NCI-H446 (cell line): Measurements from ENCODE around the gene SMTN.
"Not testable (repeated sequence)": the region's sequence is repeated elsewhere in the genome, so short reads cannot be mapped to it uniquely, and the experiment has no call there.

Source experiments
- DNase-seq, 2 experiments: peaks; one replicate each; lab custom pipeline; 2025; lab: John Stamatoyannopoulos, UW

The SMTN gene

DNA sequence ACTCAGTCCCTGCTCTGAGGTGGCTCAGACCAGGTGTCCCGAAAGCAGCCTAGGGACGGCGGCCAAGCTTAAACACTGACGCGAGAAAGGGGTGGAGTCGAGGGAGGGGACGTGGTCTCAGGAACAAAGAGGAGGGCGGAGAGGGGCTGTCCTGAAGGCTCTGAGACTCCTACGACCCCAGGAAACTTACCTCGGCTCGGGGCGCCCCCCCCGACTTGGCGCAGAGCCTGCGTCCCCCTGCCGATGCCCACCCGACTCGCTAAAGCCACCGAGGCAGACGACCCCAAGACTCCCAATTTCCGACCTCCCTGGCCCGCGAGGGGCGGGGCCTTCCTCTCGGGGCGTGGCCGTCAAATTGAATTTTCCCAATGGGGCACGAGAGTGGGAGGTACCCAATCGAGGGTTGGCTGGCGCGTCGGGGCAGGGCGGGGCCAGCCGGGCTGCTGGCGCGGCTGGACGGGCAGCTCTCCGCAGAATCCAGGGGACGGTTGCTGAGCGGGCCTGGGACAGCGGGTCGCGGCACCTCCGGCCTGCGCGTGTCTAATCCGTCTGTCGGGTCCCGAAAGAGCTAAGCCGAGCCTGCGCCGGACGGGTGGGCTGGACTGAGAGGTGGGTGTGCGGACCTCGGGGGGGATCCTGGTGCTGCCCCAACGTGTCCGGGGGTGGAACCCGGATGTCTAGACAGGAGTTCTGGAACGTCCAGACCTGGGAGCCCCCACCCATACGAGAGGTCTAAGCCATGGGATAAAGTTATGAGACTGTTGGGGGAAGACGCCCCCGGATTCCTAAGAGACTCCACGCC, at the start of gene SMTN:
Gene SMTN (plus strand): TSS at position 471 of the 802 bp plus-strand sequence. CDS start 1,941 bp downstream, outside the sequence.
- DNase-seq: peak; percentile 85 to 96

DNA sequence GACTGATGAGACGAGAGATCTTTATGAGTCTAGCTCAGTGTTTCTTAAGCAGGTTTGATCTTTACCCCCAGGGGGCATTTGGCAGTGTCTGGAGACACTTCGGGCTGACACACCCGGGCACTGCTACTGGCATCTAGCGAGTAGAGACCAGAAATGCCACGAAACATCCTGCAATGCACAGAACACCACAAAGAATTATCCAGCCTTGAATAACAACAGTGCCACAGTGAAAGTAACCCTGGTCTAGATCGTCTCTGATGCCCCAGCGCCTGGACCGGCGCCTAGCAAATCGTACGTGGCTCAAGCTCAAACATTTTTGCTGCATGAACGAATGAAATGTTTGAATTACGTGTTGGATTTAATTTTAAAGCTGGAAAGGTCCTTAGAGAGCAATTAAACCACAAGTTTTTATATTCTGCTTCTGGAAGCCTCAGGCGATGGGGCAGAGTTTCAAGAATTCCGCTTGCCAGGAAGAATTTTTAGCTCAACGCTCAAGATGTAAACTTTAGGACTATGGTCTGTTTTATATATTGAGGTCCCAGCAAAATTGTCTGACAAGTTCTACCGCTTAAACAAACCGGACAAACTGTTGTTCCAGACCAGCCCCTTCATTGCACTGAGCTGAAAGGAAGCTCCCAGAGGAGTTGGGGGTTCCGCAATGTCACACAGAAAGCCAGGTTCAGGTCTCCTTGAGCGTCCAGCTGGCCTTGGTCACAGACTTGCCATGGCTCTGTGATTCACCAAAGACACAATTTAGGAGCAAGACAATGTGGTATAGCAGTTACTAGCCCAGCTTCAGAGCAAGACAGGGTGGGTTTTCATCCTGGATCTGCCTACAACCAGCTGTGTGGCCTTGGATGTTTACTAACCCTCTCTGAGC, 44.2 kb upstream of the SMTN start:
- DNase-seq: peak in 1 of 2 experiments; percentile 55

DNA sequence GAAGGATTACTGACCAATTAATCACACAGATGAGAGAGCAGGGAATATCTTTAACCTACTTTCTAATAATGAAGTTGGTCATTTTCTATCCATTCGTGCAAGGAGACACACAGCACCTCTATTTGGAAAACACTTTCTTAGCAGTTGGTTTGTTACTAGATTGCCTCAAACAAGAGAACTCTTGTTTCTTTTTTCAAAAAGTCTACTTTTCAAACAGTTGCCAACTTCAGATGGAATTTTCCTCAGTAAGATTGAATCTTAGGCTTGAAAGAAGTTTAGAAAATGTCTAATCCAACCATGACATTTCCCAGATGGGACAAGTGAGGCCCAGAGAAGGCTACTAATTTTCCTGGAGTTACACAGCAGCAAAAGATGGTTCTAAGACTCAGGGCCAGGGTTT, 42.4 kb upstream of the SMTN start:
- DNase-seq: no peak

GRCh38 chr22:31039393-31039792, 41.7 kb upstream of the SMTN start:
- DNase-seq: no peak

- no peak for DNase-seq
These were observed 40.3 kb upstream of the SMTN start for GRCh38 chr22:31040542-31041398.

DNA sequence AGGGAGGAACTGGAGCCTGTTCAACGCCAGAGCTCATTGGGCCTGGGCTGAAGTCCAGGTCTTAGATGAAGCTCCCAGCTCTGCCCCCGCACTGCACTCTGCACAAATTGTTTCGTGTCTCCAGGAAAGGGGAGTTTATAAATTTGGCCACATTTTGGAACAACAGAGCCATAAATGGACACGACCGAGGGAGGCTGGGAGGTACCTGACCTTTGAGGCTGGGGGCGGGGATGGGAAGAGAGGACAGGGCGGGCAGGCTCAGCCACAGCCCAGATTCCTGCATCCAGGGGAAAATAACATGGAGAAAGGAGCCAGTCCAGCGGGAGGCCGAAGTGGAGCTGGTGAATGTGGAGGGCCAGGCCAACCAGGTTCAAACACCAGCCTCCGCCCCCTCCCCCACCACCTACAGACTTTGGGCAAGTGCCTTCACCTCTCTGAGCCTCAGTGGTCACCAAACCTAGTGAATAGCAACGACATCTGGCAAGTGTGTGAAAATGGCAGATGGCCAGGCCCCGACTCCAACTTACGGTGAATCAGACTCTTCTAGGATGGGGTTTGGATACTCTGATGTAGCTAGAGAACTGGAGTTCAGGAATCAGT, 36.8 kb upstream of the SMTN start:
- peak; percentile 20 to 81 for DNase-seq

DNA sequence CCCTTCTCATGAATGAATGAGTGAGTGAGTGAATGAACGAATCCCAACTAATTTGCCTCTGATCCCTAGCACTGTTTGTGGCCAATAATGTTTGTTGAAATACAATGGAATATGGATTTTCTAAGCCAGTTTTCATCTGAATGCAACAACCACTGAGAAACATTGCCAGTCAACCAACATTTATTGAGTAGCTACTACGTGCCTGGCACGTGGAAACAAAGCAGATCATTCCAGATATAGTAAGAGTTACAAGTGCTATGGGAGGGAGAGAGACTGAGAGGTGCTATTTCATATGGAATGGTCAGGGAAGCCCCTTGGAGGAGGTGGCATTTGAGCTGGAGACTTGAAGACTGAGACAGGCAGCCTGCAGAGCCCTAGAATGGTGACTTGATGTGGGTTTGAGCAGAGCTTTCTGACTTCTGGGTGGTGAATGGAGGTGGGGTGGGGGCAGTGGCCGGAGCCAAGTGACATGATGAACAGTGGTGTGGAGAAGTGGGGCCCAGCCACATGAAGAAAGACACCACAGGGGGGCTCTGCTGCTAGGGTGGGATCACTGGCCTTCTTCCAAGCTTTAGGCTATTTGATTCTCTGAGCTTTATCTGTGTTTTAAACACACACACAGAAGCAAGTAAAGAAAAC, 35.1 kb upstream of the SMTN start:
- DNase-seq: no peak

- no peak for DNase-seq
These were observed 34.4 kb upstream of the SMTN start for GRCh38 chr22:31046539-31047226.

DNA sequence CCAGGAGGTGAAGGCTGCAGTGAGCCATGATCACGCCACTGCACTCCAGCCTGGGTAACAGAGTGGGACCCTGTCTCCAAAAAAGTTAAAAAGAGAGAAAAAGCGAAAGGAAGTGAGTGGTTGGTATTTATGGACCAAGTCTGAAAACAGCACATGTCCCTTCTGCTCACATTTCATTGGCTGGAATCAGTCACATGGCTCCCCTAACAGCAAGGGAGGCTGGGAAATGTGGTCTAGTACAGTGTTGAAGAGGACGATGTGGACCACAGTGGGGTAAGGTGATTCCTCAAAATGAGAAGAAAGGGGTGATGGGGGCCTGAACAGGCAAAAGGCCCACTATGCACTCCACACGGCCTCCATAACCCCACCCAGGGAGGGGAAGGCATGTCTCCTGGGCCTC, 32.5 kb upstream of the SMTN start:
- no peak for DNase-seq

DNA sequence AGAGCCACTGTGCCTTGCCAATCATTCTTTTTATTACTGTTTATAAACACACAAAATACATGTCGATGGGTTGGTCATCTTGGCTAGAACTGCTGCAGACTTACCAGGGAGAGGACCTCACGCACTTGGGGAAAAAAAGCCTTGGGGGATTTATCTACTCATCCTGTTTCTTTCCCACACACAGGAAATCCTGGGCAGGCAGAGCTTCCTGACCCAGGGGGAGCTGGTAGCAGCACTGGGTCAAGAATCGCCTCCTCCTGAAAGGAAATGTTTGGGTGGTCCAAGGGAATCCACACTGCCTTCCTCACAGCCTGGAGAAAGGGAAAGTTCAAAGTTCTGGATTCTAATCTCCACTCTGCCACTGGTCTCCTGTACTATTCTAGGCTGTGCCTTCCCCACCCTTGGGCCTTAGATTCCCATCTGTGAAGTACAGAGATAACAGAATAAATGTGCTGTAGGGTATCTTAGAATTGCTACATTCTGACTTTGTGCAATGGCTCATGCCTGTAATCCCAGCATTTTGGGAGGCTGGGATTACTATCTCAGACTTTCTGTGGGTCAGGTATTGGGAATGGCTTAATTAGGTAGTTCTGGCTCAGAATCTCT, 31.2 kb upstream of the SMTN start:
- DNase-seq: no peak

DNA sequence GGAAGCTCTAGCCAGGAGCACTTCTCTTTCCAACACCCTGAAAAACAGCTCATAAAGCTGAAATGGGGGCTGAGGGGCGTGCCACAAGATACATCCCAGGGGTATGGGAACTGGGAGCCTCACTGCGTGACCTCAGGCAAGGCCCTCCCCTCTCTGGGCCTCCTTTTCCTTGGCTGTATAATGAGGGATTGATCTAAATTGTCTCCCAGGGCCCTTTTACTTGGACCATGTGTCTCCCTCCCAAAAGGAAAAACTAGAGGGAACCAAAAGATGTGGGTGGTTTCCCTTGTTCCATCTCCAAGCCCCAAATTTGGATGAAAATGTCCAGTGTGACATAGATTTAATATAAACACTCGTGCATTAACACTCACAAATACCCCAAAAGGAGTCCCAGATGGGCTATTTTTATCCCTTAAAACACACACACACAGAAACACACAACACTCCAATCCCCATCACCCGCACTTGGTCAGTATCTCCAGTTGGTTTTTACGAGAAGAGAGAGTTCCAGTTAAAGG, 25.9 kb upstream of the SMTN start:
- DNase-seq: no peak

DNA sequence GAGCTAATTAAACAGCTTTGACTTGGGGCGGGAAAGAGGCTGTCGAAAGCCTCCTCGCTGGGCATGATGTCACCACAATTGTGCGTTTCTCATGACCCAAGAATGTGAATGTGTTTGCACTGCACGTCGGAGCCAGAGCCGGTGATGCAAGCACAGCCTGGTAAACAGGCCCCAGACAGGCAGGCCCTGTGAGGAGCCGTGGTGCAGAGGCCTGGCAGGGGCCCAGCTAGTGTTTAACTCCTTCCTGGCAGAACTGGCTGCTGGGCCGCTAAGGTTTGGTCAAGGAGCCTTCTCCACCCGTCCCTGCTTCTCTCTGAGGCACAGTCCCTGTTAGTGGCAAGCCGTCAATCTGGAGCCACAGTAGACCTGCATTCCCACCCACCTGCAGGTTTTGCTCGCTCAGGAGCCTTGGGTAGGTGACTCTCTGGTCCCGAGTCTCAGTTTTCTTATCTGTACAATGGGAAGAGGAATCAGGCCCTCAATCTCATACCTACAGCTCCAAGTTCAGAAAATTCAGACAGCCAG, 25.4 kb upstream of the SMTN start:
- DNase-seq: peak; percentile 80 to 85

- no peak for DNase-seq
These were observed 24.0 kb upstream of the SMTN start for GRCh38 chr22:31056986-31057599.

GRCh38 chr22:31059663-31060062, 21.5 kb upstream of the SMTN start:
- DNase-seq: not testable (repeated sequence)

- DNase-seq: no peak
These were observed 18.4 kb upstream of the SMTN start for GRCh38 chr22:31062566-31063230.

DNA sequence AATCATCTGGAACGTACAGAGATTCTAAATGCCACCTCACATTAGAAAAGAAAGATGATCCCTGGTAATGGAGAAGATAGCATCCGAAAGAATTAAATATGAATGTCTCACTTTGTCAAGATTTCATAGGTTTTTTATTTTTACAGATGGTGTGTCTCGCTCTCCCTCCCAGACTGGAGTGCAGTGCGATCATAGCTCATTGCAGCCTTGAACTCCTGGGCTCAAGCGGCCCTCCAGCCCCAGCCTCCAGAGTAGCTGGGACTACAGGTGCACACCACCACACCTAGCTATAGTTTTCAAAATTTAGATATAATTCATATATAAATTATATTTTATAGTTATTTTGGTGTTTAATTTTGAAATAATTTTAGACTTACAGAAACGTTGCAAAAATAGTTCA, 16.7 kb upstream of the SMTN start:
- DNase-seq: no peak

GRCh38 chr22:31068970-31069369, 12.1 kb upstream of the SMTN start:
- no peak for DNase-seq

GRCh38 chr22:31069691-31070314, 11.3 kb upstream of the SMTN start:
- DNase-seq: not testable (repeated sequence)
